ENCODE data around the gene DDX46. TPM values are rescaled to one million over a fixed set of nuclear protein-coding genes. Genes with fewer than 3 reads are reported as not detected.

The DDX46 gene
- total RNA-seq, 1 donor from 2014 or later, result 79.1 TPM

DNA sequence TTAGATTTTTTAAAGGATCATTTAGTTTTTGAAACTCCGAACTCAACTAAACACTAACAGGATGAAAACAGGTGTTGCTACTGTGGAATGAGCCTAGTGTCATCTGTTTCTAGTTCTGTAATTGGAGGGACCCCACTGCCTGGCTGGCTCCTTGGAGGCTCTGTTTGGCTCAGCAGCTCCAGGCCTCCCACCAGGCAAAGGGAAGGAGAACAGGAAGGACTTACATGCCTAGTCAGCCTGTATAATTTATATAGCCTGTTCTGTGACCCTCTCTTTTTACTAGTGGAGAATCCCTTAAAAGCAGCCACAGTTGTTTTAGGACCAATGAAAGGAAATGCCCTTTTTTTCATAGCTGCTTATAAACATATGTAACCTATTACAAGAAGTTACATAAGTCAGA is 66.1 kb downstream of the DDX46 start:
- H3K9me3 ChIP-seq (ENCODE audit: low read depth), result no peaks in the 10 kb centered on the region
- no peak overlapping the region for H3K27ac ChIP-seq
- H3K4me2 ChIP-seq, result no peak overlapping the region
- TF ChIP-seq, protein P1, sequence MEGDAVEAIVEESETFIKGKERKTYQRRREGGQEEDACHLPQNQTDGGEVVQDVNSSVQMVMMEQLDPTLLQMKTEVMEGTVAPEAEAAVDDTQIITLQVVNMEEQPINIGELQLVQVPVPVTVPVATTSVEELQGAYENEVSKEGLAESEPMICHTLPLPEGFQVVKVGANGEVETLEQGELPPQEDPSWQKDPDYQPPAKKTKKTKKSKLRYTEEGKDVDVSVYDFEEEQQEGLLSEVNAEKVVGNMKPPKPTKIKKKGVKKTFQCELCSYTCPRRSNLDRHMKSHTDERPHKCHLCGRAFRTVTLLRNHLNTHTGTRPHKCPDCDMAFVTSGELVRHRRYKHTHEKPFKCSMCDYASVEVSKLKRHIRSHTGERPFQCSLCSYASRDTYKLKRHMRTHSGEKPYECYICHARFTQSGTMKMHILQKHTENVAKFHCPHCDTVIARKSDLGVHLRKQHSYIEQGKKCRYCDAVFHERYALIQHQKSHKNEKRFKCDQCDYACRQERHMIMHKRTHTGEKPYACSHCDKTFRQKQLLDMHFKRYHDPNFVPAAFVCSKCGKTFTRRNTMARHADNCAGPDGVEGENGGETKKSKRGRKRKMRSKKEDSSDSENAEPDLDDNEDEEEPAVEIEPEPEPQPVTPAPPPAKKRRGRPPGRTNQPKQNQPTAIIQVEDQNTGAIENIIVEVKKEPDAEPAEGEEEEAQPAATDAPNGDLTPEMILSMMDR (IDR thresholded peaks at IDR 0.05), result no peak
- TF ChIP-seq EZH2 (IDR thresholded peaks at IDR 0.05) (no peak), EZH2phosphoT487 (IDR thresholded peaks at IDR 0.05) (no peak)
- Mint-ChIP-seq H3K27ac (no peak overlapping the region), H3K9me3 (no peaks in the 10 kb centered on the region), H3K4me1 (no peaks in the 10 kb centered on the region), H3K36me3 (peaks cover 11% of the 10 kb centered on the region), H3K4me3 (no peak overlapping the region), H3K27me3 (ENCODE audit: insufficient read depth, low read depth) (no peaks in the 10 kb centered on the region)
- H3K79me2 ChIP-seq (ENCODE audit: low read depth), result no peaks in the 10 kb centered on the region
- no peak for DNase-seq (ENCODE audit: low spot score)
- H3K4me3 ChIP-seq, result no peak overlapping the region
- H3K9ac ChIP-seq, result no peak overlapping the region
- peaks cover 32% of the 10 kb centered on the region for H3K36me3 ChIP-seq
- H3F3A ChIP-seq (ENCODE audit: low read depth), result no peaks in the 10 kb centered on the region
- no peaks in the 10 kb centered on the region for H3K4me1 ChIP-seq
- H3K27me3 ChIP-seq, result no peaks in the 10 kb centered on the region
- no peak overlapping the region for H2AFZ ChIP-seq (replicated peaks)
- H4K20me1 ChIP-seq (ENCODE audit: low read depth), result no peaks in the 10 kb centered on the region

DNA sequence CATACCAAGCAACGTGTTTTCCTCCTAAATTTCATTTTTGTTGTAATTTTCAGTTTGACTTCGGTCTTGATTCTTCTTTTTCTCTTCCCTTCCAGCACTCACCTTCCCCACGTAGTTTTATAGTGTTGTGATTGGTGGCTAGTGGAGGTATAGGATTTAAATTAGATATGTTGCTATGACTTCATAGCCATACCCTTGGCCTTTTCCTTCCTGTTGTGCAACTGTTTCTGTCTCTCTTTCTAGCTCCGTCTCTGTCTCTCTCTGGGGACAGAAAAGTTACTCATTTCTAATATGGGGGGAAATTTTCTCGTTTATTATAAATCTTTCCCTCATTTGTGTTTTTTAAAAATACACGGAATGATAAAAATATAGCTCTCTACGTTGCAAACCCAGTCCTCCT is 66.6 kb downstream of the DDX46 start:
- Mint-ChIP-seq H3K4me3 (no peak overlapping the region), H3K9me3 (no peaks in the 10 kb centered on the region), H3K36me3 (peaks cover 11% of the 10 kb centered on the region), H3K27me3 (ENCODE audit: insufficient read depth, low read depth) (no peaks in the 10 kb centered on the region), H3K4me1 (no peaks in the 10 kb centered on the region), H3K27ac (no peak overlapping the region)
- Histone ChIP-seq H3K27ac (no peak overlapping the region), H3K36me3 (peaks cover 32% of the 10 kb centered on the region), H3K4me2 (no peak overlapping the region), H3K9ac (no peak overlapping the region), H3K27me3 (no peaks in the 10 kb centered on the region), H3K9me3 (ENCODE audit: low read depth) (no peaks in the 10 kb centered on the region), H3K4me3 (no peak overlapping the region), H3K79me2 (ENCODE audit: low read depth) (no peaks in the 10 kb centered on the region), H4K20me1 (ENCODE audit: low read depth) (no peaks in the 10 kb centered on the region), H3K4me1 (no peaks in the 10 kb centered on the region), H2AFZ (replicated peaks) (no peak overlapping the region), H3F3A (ENCODE audit: low read depth) (no peaks in the 10 kb centered on the region)
- TF ChIP-seq EZH2phosphoT487 (IDR thresholded peaks at IDR 0.05), result no peak
- TF ChIP-seq, protein P1 (IDR thresholded peaks at IDR 0.05), result no peak
- no peak for TF ChIP-seq EZH2 (IDR thresholded peaks at IDR 0.05)
- DNase-seq (ENCODE audit: low spot score), result no peak

DNA sequence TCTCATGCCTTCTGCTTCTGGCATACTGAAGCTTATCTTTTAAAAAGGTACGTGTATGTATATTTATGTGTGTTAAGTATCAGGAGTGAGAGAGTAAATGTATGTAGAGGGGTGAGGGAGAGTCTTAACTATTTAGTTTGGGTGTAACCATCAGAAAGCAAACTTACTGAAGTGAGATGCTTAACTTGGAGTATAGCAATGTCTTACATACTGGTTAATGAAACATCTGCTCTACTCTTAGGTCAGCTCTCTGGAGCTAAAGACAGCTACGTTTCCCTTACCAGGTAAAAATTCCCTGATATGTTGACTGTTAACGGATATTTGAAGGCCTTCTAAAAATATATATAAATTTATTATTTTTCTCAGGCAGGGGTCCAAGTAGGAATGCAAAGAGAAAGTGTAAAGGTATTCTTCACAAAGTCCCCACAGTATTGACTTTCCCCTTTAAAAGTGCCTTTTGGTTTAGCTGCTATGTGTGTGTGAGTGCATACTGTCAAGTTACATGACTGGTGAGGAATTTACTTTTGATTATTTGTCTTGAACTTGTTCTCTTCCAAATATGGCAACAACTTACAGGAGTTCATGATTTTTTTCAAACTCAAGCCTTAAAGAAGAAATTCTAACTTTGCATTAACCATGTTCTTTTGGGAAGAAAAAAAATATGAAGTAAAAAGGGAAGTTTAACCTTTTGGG is 74.9 kb downstream of the DDX46 start:
- Histone ChIP-seq H3K27me3 (no peaks in the 10 kb centered on the region), H3K79me2 (ENCODE audit: low read depth) (no peaks in the 10 kb centered on the region), H3K4me2 (no peak overlapping the region), H4K20me1 (ENCODE audit: low read depth) (no peaks in the 10 kb centered on the region), H3K9me3 (ENCODE audit: low read depth) (no peaks in the 10 kb centered on the region), H3K36me3 (peaks cover 15% of the 10 kb centered on the region), H3K27ac (no peak overlapping the region), H3K9ac (no peak overlapping the region), H2AFZ (replicated peaks) (no peak overlapping the region), H3K4me1 (no peaks in the 10 kb centered on the region), H3K4me3 (no peak overlapping the region), H3F3A (ENCODE audit: low read depth) (peaks cover 9% of the 10 kb centered on the region)
- Mint-ChIP-seq H3K27ac (no peak overlapping the region), H3K9me3 (no peaks in the 10 kb centered on the region), H3K36me3 (peaks cover 8% of the 10 kb centered on the region), H3K27me3 (ENCODE audit: insufficient read depth, low read depth) (no peaks in the 10 kb centered on the region), H3K4me1 (no peaks in the 10 kb centered on the region), H3K4me3 (no peak overlapping the region)
- DNase-seq (ENCODE audit: low spot score), result no peak
- TF ChIP-seq, protein P1 (IDR thresholded peaks at IDR 0.05), result no peak
- TF ChIP-seq EZH2 (IDR thresholded peaks at IDR 0.05) (no peak), EZH2phosphoT487 (IDR thresholded peaks at IDR 0.05) (no peak)
